RWPE1 (cell line): ENCODE measurements around the gene AVPR2.

ENCODE experiments used
- CTCF ChIA-PET: fragments of 350-600 bp; sonication (Branson Sonifier 250); formaldehyde crosslinking; extraction: SDS; loops from one replicate; lab custom pipeline; 2021; lab: Yijun Ruan, JAX
- POLR2A ChIA-PET: fragments of 400-600 bp; formaldehyde crosslinking; extraction: SDS; loops from one replicate; lab custom pipeline; 2020; ENCODE audit warnings: antibody characterized with exemption; ENCODE audit not compliant: low non-redundant PET; lab: Yijun Ruan, JAX
- DNase-seq: peaks from one replicate; pipeline ENCODE4 v3.0.0; 2012; ENCODE audit warnings: low spot score
- H3K27ac ChIP-seq: fragments of 450-650 bp; 2 replicates; pipeline ENCODE4 v1.5.1; 2017
- TF ChIP-seq, protein P1 (sequence below): fragments of 450-650 bp; conservative IDR thresholded peaks from 2 replicates; pipeline ENCODE4 v1.5.1; 2017; ENCODE audit warnings: low read depth, mild to moderate bottlenecking

The AVPR2 gene

DNA sequence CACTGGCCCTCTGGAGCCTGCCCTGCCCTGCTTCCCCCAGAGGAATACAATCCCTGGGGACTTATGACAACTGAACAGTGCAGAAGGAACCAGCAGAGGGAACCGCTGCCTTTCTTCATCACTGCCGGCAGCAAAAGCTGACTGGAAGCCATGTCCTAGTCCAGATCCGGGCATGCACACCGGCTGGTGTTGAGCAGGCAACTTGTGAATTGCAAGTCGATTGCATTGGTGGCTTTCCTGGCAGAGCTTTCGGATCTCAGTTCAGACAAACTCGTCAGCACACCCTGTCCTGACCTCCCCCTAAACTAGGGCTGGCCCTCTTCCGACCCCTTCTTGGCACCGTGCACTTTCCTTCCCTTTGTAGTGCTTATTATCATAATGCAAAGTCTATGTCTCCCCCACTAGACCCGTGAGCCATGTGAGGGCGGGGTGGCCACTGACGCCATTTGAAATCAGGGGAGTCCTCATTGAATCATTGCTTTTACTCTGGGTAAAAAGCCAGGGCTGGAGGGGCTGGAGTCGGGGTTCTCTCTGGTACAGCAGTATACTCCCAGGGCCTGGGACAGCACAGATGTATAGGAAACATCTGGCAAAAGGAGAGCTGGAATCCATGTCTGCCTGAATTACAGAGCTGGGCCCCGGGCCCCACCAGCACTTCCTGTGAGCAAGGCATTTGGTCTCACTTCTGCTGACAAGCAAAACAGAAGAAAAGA lies 19.8 kb downstream of the AVPR2 start:
- CTCF ChIA-PET: interaction anchor here (0.6 to 1.3 kb wide), 3 partner anchors 13 to 374 kb away, joined by 3 to 4 read pairs (median 3); no protein-coding TSS in a partner anchor
- TF ChIP-seq, protein P1, sequence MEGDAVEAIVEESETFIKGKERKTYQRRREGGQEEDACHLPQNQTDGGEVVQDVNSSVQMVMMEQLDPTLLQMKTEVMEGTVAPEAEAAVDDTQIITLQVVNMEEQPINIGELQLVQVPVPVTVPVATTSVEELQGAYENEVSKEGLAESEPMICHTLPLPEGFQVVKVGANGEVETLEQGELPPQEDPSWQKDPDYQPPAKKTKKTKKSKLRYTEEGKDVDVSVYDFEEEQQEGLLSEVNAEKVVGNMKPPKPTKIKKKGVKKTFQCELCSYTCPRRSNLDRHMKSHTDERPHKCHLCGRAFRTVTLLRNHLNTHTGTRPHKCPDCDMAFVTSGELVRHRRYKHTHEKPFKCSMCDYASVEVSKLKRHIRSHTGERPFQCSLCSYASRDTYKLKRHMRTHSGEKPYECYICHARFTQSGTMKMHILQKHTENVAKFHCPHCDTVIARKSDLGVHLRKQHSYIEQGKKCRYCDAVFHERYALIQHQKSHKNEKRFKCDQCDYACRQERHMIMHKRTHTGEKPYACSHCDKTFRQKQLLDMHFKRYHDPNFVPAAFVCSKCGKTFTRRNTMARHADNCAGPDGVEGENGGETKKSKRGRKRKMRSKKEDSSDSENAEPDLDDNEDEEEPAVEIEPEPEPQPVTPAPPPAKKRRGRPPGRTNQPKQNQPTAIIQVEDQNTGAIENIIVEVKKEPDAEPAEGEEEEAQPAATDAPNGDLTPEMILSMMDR: no peak
- no peak for DNase-seq
- POLR2A ChIA-PET: interaction anchor here (0.6 kb wide), 1 partner anchor 200 kb away, joined by 3 read pairs; the partner anchor contains the start of gene BCAP31
- peak overlapping the region; percentile 60 for H3K27ac ChIP-seq

DNA sequence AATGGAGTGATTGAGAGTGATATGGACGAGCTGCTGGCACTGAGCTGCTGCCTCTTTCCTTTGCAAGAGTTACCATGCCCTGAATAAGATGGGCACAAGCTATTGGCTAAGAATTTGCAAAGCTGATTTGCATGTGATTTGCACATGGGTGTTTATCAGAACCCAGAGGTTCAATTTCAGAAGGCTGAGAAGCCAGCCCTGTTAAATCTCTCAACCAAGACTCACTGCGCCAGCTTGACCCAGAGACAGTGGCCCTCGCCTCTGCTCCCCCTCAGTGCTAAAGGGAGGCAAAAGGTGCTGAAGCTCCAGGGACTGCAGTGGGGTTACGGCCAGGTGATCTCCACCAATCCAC lies 20.9 kb downstream of the AVPR2 start:
- TF ChIP-seq, protein P1: no peak
- POLR2A ChIA-PET: interaction anchor here (0.6 kb wide), 1 partner anchor 20 kb away, joined by 8 read pairs; no protein-coding TSS in a partner anchor
- CTCF ChIA-PET: interaction anchor here (0.6 to 1.2 kb wide), 3 partner anchors 12 to 20 kb away, joined by 3 read pairs; no protein-coding TSS in a partner anchor
- peak overlapping the region; percentile 96; the same call in 1 of the 2 replicates for H3K27ac ChIP-seq
- no peak for DNase-seq

DNA sequence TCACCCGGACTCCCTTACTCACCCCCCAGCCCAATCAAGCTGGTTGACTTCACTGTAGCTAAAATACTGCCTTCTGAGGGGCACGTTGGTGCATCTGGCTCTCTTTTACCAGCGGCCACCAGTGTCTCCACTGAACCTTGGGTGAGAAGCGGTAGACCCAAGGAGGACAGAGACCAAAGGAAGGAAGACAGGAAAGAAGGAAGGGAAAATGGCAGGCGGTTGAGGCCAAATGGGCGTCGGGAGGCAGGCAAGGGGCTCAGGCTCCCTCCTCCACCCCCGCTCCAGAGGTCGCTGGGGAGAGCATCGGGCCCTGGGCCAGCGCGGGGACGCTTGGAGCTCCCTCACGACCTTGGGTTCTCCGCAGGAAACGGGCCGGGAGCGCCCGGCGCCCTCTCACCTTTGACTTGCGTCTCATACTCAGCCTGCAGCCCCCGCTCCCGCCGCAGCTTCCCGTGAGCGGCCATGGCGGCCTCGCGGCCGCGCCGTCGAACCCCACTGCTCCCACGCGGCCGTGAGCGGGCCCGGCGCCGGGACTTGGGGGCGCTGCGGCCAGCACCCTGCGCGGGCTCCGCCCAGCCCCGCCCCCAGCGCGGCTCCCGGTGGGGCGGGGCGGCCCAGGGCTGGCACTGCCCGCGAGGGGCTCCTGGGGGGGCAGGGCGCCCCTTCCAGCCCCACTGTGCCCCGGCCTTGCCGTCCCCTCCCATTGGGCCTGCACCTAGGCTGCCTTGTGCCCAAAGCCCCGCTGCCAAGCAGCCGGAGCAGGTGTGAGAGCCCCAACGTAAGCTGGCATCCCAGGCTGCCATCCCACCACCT lies 21.5 kb downstream of the AVPR2 start, which contains the start of gene ARHGAP4:
ARHGAP4 (minus strand) TSS at position 526 of the 813 bp plus-strand sequence; CDS start at position 464, 62 bp downstream.
- CTCF ChIA-PET: interaction anchor here (0.6 to 1.2 kb wide), 2 partner anchors 15 to 19 kb away, joined by 3 read pairs; no protein-coding TSS in a partner anchor
- DNase-seq: no peak

DNA sequence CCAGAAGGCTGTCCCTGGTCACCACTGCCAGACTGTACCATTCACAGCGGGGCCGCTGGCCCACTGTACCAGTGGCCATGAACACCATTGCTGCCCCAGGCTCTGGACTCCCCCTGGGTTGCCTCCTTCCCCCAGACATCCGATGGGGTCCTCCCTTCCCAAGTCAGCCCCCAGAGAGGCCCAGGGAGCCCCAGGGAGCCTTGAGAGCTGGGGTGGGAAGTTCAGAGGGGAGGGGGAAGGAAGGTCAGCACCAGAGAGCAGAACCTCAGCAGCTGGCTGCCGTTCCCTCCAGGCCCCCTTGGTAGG lies 22.0 kb downstream of the AVPR2 start:
- H3K27ac ChIP-seq: peak overlapping the region; percentile 96
- no peak for DNase-seq
- CTCF ChIA-PET: interaction anchor here (0.5 kb wide), 1 partner anchor 12 kb away, joined by 3 read pairs; no protein-coding TSS in a partner anchor
- POLR2A ChIA-PET: no interaction called here
- TF ChIP-seq, protein P1: no peak

More for the DNA sequence above, 21.5 kb downstream of the AVPR2 start, which contains the start of gene ARHGAP4:
- POLR2A ChIA-PET: interaction anchor here (0.6 kb wide), 1 partner anchor 20 kb away, joined by 8 read pairs; no protein-coding TSS in a partner anchor
- peak within 1 kb of the TSS; percentile 96 for H3K27ac ChIP-seq
- TF ChIP-seq, protein P1: no peak

DNA sequence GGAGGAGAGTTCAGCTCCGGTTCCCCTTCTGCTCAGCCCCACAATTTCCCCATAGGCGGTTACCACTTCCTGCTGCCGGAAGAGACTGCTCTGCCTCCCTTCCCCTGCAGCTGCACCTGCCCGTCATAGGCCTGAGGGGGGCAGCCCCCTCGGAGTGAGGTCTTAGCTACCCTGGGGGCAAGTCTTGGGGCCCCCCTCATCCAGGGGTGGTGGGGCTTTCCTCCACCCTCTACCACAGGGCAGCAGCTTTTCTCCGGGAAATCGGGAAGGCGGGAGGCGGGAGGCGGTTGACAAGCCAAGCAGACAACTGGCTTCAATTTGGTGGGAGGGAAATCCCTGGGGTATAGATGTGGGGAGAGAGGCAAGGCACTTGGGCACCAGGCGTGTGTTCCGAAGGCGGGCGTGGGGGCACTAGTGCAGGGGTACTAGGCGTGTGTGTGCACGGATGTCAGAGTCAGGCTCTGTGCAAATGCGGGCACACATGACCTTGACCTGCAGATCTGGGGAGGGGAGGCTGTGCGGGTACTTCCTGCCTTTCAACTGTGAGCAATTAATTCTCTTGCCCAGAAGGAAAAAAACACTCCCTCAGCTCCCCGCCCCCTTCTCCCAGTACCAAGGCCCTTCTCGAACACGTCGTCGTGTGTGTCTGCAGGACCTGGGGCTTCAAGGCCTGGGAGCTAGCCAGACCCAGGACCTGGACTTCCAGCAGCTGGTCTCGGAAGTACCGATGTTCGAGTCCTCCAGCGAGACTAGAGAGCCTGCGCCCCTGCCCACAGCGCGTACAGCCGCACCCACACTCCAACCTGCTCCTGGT lies 22.6 kb downstream of the AVPR2 start:
- H3K27ac ChIP-seq: peak overlapping the region; percentile 96
- POLR2A ChIA-PET: interaction anchor here (1.4 kb wide), 1 partner anchor 17 kb away, joined by 4 read pairs; no protein-coding TSS in a partner anchor
- CTCF ChIA-PET: interaction anchor here (0.5 to 0.9 kb wide), 2 partner anchors 11 to 20 kb away, joined by 3 read pairs; no protein-coding TSS in a partner anchor
- TF ChIP-seq, protein P1: no peak
- no peak for DNase-seq
